ENCODE data around the gene CDH12. TPM values are rescaled to one million over a fixed set of nuclear protein-coding genes. Genes with fewer than 3 reads are reported as not detected.

CDH12 gene
- total and polyA plus RNA-seq, 7 donors = 0.04 TPM; not detected in 6

DNA sequence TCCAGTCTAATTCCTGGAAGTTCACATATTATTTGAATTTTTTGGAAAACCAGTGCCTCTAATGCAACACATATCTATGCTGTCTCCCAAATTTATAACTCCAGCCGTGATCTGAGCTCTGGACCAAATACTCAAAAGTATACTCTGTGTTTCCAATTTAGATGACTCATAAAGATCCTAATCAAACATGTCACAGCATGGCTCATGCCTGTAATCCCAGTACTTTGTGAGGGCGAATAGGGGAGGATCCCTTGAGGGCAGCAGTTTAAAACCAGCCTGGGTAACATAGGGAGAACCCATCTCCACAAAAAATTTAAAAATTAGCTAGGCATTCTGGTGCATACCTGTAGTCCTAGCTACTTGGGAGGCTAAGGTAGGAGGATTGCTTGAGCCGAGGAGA, 388.0 kb downstream of the CDH12 start:
- no peak for DNase-seq
- TF ChIP-seq POLR2AphosphoS5 (IDR thresholded peaks at IDR 0.05) (no peak), POLR2A (IDR thresholded peaks at IDR 0.05) (no peak), EP300 (IDR thresholded peaks at IDR 0.05) (no peak)
- TF ChIP-seq, protein P1, sequence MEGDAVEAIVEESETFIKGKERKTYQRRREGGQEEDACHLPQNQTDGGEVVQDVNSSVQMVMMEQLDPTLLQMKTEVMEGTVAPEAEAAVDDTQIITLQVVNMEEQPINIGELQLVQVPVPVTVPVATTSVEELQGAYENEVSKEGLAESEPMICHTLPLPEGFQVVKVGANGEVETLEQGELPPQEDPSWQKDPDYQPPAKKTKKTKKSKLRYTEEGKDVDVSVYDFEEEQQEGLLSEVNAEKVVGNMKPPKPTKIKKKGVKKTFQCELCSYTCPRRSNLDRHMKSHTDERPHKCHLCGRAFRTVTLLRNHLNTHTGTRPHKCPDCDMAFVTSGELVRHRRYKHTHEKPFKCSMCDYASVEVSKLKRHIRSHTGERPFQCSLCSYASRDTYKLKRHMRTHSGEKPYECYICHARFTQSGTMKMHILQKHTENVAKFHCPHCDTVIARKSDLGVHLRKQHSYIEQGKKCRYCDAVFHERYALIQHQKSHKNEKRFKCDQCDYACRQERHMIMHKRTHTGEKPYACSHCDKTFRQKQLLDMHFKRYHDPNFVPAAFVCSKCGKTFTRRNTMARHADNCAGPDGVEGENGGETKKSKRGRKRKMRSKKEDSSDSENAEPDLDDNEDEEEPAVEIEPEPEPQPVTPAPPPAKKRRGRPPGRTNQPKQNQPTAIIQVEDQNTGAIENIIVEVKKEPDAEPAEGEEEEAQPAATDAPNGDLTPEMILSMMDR (IDR thresholded peaks at IDR 0.05) = no peak
- Histone ChIP-seq H3K27ac (no peak overlapping the region), H3K9me3 (no peaks in the 10 kb centered on the region), H3K4me1 (no peaks in the 10 kb centered on the region), H3K4me3 (no peak overlapping the region), H3K27me3 (no peaks in the 10 kb centered on the region), H3K36me3 (no peaks in the 10 kb centered on the region)
- 56 to 77% methylated on average over 3 of the region's 3 CpGs for WGBS, 2 donors
- intact Hi-C loops (cut with DNase I) = no loop called here

DNA sequence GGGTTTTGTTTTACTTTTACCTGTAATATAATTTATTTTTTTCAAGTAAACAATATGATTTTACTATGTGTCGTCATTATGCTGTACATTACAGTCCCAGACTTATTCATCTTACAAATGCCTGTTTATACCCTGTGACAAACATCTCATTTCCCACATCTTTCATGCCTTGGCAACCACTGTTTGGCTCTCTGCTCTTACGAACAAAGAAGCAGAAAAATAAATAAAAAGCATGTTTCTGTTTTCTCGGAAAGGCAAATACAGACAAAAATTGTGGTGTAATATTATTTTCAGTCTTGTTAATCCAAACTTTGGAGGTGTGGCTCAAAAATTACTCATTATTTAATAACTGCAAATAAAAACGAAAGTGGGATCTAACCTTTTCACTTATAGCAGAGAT, 393.0 kb downstream of the CDH12 start:
- no peak for DNase-seq
- Histone ChIP-seq H3K9me3 (no peaks in the 10 kb centered on the region), H3K4me3 (no peak overlapping the region), H3K4me1 (no peaks in the 10 kb centered on the region), H3K27ac (no peak overlapping the region), H3K27me3 (no peaks in the 10 kb centered on the region), H3K36me3 (no peaks in the 10 kb centered on the region)
- intact Hi-C loops (cut with DNase I) = no loop called here
- 68 to 82% methylated on average over 4 of the region's 4 CpGs for WGBS, 2 donors
- no peak for TF ChIP-seq POLR2A (IDR thresholded peaks at IDR 0.05)
- TF ChIP-seq, protein P1 (IDR thresholded peaks at IDR 0.05) = no peak
- TF ChIP-seq EP300 (IDR thresholded peaks at IDR 0.05) = no peak

DNA sequence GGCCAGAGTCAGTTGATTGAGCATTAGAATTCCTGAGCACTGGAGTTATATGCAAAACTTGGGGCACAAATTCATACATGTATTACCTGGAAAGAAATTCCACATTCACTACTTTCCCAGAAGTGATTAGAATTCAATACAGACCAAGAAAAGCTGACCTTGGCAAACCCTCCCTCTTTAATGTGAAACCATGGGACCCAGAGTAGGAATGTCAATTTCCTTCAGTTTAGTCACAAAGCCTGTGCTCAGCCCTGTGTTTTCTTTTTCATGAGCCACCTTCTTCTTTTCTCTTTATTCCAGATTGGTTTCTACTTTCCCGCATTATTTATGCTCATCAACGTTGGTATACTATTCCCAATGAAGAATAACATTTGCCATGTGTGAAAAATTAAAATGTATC, 420.2 kb downstream of the CDH12 start:
- Histone ChIP-seq H3K36me3 (no peaks in the 10 kb centered on the region), H3K9me3 (no peaks in the 10 kb centered on the region), H3K27ac (no peak overlapping the region), H3K4me1 (no peaks in the 10 kb centered on the region), H3K4me3 (no peak overlapping the region), H3K27me3 (no peaks in the 10 kb centered on the region)
- intact Hi-C loops (cut with DNase I) = no loop called here
- WGBS, 2 donors = 82 to 93% methylated on average over 2 of the region's 2 CpGs
- no peak for DNase-seq
- TF ChIP-seq POLR2A (IDR thresholded peaks at IDR 0.05) (no peak), POLR2AphosphoS5 (IDR thresholded peaks at IDR 0.05) (no peak), EP300 (IDR thresholded peaks at IDR 0.05) (no peak)
- TF ChIP-seq, protein P1 (IDR thresholded peaks at IDR 0.05) = no peak

DNA sequence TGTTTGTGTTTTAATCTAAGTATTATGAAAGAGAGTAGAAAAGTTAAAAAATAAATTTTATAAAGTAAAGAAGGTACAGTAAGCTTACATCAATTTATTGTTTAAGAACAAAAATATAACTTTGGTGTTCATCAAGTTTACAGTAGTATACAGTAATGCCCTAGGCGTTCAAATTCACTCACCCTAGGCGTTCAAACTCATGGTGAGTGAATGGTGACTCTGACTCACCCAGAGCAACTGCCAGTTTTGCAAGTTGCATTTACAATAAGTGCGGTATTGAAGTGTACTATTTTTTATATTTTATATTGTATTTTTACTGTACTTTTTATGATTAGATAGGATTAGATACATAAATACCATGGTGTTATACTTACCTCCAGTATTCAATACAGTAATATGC, 421.3 kb downstream of the CDH12 start:
- Histone ChIP-seq H3K36me3 (no peaks in the 10 kb centered on the region), H3K4me3 (no peak overlapping the region), H3K4me1 (no peaks in the 10 kb centered on the region), H3K27me3 (no peaks in the 10 kb centered on the region), H3K27ac (no peak overlapping the region), H3K9me3 (no peaks in the 10 kb centered on the region)
- WGBS, 2 donors = 75 to 90% methylated on average over 3 of the region's 3 CpGs
- intact Hi-C loops (cut with DNase I) = no loop called here
- no peak for DNase-seq
- TF ChIP-seq, protein P1 (IDR thresholded peaks at IDR 0.05) = no peak
- no peak for TF ChIP-seq POLR2A (IDR thresholded peaks at IDR 0.05)
- no peak for TF ChIP-seq POLR2AphosphoS5 (IDR thresholded peaks at IDR 0.05)
- no peak for TF ChIP-seq EP300 (IDR thresholded peaks at IDR 0.05)

DNA sequence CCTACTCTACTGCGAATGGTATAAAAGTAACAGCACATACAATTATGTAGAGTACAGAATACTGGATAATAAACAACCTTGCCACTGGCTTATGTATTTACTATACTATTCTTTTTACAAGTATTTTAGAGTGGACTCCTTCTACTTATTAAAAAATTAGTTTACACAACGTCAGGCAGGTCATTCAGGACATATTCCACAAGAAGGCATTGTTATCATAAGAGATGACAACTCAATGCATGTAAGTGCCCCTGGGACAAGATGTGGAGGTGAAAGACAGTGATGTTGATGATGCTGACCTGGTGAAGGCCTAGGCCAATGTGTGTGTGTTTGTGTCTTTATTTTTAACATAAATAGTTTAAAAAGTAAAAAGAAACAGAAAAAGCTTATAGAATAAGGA, 421.7 kb downstream of the CDH12 start:
- Histone ChIP-seq H3K9me3 (no peaks in the 10 kb centered on the region), H3K4me1 (no peaks in the 10 kb centered on the region), H3K27ac (no peak overlapping the region), H3K27me3 (no peaks in the 10 kb centered on the region), H3K4me3 (no peak overlapping the region), H3K36me3 (no peaks in the 10 kb centered on the region)
- intact Hi-C loops (cut with DNase I) = no loop called here
- no peak for DNase-seq
- TF ChIP-seq, protein P1 (IDR thresholded peaks at IDR 0.05) = no peak
- TF ChIP-seq POLR2A (IDR thresholded peaks at IDR 0.05) (no peak), POLR2AphosphoS5 (IDR thresholded peaks at IDR 0.05) (no peak), EP300 (IDR thresholded peaks at IDR 0.05) (no peak)
- 61 to 69% methylated on average over 2 of the region's 2 CpGs for WGBS, 2 donors
